NCI-H82 treated with DMSO at 0.1 percent for 48 hours (cell line): Measurements from ENCODE around the gene ACER1.
"Not testable (repeated sequence)": the region's sequence is repeated elsewhere in the genome, so short reads cannot be mapped to it uniquely, and the experiment has no call there.

Experiments
- DNase-seq: peaks from one replicate; lab custom pipeline; 2025; ENCODE audit not compliant: unreplicated experiment; lab: John Stamatoyannopoulos, UW

The ACER1 gene

DNA sequence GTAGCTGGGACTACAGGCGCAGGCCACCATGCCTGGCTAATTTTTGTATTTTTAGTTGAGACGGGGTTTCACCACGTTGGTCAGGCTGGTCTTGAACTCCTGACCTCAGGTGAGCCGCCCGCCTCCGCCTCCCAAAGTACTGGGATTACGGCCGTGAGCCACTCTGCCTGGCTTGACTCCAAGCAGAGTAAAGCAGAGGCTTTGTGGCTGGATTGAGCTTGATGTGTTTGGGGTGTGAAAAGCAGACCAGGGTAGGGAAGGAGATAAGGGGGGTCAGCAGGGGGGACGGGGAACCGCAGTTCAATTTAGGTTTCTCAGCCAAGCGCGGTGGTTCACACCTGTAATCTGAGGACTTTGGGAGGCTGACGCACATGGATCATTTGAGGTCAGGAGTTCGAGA lies 23.8 kb upstream of the ACER1 start:
- DNase-seq: no peak

DNA sequence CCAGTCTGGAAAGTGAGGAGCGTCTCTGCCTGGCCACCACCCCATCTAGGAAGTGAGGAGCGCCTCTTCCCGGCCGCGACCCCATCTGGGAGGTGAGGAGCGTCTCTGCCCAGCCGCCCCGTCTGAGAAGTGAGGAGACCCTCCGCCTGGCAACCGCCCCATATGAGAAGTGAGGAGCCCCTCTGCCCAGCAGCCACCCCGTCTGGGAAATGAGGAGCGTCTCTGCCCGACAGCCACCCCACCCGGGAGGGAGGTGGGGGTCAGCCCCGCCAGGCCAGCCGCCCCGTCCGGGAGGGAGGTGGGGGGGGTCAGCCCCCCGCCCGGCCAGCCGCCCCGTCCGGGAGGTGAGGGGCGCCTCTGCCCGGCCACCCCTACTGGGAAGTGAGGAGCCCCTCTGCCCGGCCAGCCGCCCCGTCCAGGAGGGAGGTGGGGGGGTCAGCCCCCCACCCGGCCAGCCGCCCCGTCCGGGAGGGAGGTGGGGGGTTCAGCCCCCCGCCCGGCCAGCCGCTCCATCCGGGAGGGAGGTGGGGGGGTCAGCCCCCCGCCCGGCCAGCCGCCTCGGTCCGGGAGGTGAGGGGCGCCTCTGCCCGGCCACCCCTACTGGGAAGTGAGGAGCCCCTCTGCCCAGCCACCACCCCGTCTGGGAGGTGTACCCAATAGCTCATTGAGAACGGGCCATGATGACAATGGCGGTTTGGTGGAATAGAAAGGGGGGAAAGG lies 22.1 kb upstream of the ACER1 start:
- not testable (repeated sequence) for DNase-seq

DNA sequence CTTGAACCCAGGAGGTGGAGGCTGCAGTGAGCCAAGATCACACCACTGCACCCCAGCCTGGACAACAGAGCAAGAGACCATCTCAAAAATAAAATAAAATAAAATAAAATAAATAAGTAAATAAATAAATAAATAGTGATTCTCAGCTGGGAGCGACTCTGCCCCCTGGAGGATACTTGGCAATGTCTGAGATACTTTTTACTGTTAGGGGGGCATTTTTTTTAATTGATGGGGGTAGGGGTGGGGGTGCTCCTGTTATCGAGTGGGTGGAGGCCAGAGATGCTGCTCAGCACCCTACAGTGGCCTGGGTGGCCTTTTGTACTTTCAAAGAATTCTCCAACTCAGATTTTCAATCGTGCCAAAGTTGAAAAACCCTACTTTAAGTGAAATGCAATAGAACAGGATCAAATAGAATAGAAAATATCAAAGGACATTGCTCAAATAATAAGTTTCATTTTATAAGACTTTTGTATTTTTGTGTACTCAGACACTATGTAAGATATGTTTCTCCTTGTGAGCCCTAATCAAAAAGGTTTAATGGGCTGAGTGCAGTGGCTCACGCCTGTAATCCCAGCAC lies 20.8 kb upstream of the ACER1 start:
- no peak for DNase-seq

DNA sequence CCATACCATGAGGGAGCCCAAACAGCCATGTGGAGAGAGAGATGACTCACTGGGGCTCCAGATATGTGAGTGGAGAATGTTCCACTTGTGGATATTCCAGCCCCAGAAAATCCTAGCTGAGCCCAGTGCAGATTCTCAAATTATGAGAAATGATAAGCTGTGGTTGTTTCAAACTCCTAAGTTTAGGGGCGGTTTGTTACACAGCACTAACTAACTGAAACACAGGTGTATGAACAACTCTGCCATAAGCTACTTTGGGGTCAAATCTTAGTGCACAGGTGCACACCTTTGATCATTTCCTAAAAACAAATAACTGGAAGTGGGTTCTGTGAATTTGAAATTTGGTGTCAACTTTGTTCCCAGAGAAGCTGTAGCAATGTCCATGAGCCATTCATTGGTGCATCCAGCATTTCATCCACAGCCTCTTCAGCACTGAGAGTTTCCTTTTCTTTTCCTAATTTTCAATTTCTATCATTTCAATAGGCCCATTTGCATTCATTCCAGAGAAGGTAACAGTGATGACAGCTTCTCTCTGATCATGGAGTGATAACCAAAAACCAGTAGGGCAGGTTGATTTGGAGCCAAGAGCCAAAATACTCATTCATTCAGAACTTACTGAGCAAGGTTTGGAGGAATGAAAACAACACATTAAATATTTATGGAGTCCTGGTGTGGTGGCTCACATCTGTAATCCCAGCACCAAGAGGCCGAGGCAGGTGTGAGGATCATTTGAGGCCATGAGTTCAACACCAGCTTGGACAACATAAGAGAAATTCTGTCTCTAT lies 19.2 kb upstream of the ACER1 start:
- no peak for DNase-seq

DNA sequence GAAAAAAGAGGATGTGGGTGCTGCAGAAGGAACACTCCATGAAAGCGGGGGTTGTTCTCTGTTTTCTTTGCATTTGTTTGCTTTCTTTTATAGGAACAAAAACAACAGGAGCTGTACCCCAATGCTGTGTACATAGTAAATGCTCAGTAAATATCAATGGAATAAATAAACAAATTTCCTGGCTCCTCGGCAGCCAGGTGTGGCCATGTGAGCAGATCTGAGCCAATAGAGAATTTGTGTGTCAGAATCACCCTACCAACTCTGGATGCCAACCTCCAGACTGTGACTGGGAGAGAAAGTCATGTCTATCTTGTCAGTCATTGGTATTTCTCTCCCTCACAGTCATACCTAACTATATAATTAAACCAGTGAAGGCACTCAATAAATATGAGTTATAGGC lies 17.3 kb upstream of the ACER1 start:
- no peak for DNase-seq

- DNase-seq: not testable (repeated sequence)
Observed at GRCh38 chr19:6349271-6349670, 15.9 kb upstream of the ACER1 start.

DNA sequence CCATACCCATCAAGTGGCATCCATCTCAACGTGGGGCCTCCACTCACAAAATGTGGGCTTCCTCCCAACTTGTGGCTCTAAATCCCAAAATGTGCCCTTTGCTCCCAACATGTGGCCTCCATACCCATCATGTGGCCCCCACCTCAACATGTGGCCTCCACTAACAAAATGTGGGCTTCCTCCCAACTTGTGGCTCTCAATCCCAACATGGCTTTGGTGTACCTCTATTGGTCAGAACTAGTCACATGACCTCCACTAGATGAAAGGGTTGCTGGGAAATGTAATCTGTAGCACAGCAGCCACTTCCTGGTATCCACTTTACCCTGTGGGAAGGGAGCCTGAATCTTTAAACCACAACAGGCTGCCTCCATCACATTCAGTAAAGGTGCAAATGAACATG lies 10.1 kb upstream of the ACER1 start:
- DNase-seq: no peak

- DNase-seq: no peak
Observed at GRCh38 chr19:6340493-6341201, 7.2 kb upstream of the ACER1 start.

DNA sequence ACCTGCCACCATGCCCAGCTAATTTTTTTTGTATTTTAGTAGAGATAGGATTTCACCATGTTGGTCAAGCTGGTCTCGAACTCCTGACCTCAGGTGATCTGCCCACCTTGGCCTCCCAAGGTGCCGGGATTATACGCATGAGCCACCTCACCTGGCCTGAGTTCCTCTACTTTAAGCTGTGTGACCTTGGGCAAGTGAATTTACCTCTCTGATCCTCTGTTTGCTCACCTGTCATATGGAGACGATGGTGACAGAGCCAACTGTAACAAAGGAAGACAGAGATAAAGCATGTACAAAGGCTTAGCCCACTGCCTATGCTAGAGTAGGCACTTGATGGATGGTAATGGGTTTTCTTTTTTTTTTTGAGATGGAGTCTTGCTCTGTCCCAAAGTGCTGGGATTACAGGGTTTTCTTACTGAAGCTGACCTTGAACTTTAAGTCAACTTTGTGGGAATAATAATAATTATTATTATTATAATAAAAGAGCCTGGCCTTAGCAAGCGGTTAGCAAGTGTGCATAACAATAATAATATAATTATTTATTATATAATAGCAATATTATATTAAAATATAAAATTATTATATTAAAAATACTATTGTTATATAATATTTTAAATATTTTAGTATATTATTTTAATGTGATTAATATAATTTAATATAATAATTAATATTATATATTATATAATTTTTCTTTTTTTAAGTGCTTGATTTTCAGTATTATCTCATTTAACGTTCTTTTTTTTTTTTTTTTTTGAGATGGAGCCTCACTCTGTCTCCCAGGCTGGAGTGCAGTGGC lies 1.3 kb upstream of the ACER1 start:
- no peak for DNase-seq

DNA sequence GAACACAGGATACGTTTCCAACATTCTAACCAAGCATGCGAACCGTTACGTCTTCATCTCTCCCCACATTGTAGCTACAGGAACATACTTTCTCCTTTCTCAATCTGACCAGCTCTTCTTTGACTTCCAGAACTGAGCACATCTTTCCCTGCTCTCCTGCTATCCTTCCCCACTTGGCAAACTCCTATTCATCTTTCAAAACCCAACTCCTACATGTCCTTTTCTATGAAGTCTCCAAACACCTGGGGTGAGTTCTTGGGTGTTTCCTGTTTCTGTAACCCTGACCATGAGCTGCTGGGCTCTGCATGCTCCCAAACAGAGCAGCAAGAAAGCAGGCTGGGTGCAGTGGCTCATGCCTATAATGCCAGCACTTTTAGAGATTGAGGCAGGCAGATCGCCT lies 6.6 kb downstream of the ACER1 start:
- no peak for DNase-seq

GRCh38 chr19:6325614-6326013 lies 7.8 kb downstream of the ACER1 start:
- no peak for DNase-seq

DNA sequence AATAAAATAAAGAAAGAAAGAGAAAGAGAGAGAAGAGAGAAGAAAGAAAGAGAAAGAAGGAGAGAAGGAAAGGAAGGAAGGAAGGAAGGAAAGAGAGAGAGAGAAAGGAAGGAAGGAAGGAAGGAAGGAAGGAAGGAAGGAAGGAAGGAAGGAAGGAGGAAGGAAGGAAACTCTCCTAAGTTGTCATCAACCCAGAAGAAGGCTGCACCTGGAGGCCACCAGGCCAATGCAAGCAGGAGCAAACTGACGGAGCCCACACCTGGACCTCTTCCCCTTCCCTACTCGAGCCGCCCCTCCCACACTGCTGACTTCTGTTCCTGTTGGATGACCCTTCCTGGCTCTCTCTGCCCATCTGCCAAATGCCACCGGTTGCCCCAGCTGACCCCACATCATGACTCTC lies 8.7 kb downstream of the ACER1 start:
- DNase-seq: no peak

- no peak for DNase-seq
Observed at GRCh38 chr19:6322284-6322683, 11.1 kb downstream of the ACER1 start.

- no peak for DNase-seq
Observed at GRCh38 chr19:6319376-6319775, 14.0 kb downstream of the ACER1 start.

GRCh38 chr19:6318772-6319171 lies 14.6 kb downstream of the ACER1 start:
- DNase-seq: no peak

DNA sequence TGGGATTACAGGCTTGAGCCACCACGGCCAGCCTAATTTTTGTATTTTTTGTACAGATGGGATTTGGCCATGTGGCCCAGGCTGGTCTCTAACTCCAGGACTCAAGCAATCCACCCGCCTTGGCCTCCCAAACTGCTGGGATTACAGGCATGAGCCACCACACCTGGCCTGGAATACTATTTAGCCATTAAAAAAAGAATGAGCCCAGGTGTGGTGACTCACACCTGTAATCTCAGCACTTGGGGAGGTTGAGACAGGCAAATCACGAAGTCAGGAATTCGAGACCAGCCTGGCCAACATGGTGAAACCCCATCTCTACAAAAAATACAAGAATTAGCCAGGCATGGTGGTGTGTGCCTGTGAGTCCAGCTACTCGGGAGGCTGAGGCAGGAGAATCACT lies 17.8 kb downstream of the ACER1 start:
- DNase-seq: not testable (repeated sequence)

DNA sequence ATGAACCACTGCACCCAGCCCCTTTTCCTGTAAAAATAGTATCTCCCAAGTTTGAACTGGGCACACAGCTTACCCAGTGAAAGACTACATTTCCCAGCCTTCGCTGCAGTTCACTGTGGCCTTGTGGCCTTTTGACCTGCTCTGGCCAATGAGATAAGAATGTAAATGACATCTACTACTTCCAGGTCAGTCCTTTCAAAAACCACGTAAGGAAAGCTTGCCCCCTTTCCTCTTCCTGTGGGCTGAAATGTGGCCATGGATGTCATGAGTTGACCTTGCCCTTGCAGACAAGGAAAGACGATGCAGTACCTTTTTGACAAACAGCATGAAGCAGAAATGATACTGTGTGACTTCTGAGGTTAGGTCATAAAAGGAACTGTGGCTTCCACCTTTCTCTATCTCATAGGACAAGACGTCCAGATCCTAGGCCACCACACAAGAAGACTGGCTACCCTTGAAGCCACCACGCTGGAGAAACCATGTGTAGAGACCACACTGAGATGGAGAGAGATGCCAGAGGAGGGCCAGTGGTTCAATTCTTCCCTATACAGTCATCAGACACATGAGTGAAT lies 19.9 kb downstream of the ACER1 start:
- no peak for DNase-seq

GRCh38 chr19:6312018-6312417 lies 21.4 kb downstream of the ACER1 start:
- DNase-seq: no peak

- no peak for DNase-seq
Observed at GRCh38 chr19:6298413-6298812, 35.0 kb downstream of the ACER1 start.

DNA sequence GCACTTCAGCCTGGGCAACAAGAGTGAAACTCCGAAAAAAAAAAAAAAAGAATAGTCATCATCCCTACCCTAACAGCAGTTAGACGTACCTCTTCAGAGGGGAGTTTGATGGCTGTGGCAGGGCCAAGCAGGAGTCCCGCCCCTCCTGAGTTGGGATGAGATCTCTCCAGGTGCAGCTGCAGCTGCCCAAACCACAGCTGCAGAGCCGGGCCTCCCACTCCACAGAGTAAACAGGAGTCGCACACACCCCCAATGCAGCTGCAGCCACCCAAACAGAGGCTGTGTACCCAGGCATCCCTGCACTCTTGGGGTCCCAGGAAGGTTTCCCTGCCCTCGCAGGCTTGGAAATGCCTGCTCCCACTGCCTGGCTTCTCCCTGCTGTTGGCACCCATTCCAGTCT lies 36.2 kb downstream of the ACER1 start:
- no peak for DNase-seq

DNA sequence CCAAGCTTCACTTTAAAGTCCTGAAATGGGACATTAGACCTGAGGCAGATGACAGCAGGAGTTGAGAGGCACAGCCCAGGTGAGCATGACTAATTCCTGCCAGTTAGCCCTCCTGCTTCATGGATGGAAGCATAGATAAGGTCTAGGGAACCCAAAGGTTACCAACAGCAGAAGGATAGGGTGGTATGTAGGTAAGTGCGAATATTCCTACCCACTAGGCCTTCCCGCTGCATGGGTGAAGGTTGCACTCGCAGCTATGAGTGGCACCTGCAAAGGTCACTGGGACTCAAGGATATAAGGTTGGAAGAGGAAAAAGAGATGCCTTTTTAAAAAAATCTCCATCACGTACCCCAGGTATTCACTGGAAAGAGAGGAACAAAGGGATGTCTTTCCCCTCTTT lies 41.4 kb downstream of the ACER1 start:
- no peak for DNase-seq
